D721Med (cell line): ENCODE results near the gene DLGAP1.
A peak's percentile ranks its signal among the peaks of the same experiment; 100 is the strongest.

Experiments
- DNase-seq: peaks from one replicate; pipeline ENCODE4 v3.0.0; 2011; ENCODE audit warnings: low spot score; ENCODE audit not compliant: insufficient read length
- FAIRE-seq: peaks from 2 replicates; lab custom pipeline; 2011; peaks lifted over from hg19 to GRCh38; lab: Jason Lieb, UNC
- CTCF ChIP-seq: IDR thresholded peaks from 2 replicates; pipeline ENCODE4 v1.5.1; 2012; ENCODE audit warnings: mild to moderate bottlenecking, control low read depth; ENCODE audit not compliant: insufficient read depth; ENCODE audit errors: missing control alignments

Gene DLGAP1

GRCh38 chr18:3485153-3486149 lies 969.7 kb downstream of the DLGAP1 start:
- no peak for TF ChIP-seq CTCF
- FAIRE-seq, result no peak
- DNase-seq, result no peak

GRCh38 chr18:3482258-3482657 lies 972.8 kb downstream of the DLGAP1 start:
- no peak for TF ChIP-seq CTCF
- DNase-seq, result no peak
- FAIRE-seq, result no peak

- FAIRE-seq, result no peak
Observed at GRCh38 chr18:3481696-3482210, 973.4 kb downstream of the DLGAP1 start.

GRCh38 chr18:3480827-3481573 lies 974.1 kb downstream of the DLGAP1 start:
- TF ChIP-seq CTCF, result no peak
- FAIRE-seq, result no peak
- DNase-seq, result no peak

More at GRCh38 chr18:3481696-3482210, 973.4 kb downstream of the DLGAP1 start:
- DNase-seq, result no peak
- TF ChIP-seq CTCF, result peak; percentile 40

GRCh38 chr18:3479978-3480509 lies 975.1 kb downstream of the DLGAP1 start:
- no peak for TF ChIP-seq CTCF
- DNase-seq, result no peak
- FAIRE-seq, result no peak

- no peak for FAIRE-seq
- TF ChIP-seq CTCF, result no peak
- DNase-seq, result no peak
Observed at GRCh38 chr18:3478262-3478978, 976.7 kb downstream of the DLGAP1 start.
